KMS-11 (cell line): ENCODE data around the gene DNAJC24.

ENCODE experiments used
- H2AFZ ChIP-seq: fragments of 200-600 bp; sonication (generic); 2 replicates; pipeline ENCODE4 v1.6.1; 2016; ENCODE audit warnings: antibody characterized with exemption, mixed run types, low read depth
- H3K27ac ChIP-seq: fragments of 200-600 bp; sonication (generic); 2 replicates; pipeline ENCODE4 v1.6.1; 2016; ENCODE audit warnings: mild to moderate bottlenecking, mixed run types
- H3K27me3 ChIP-seq: fragments of 200-600 bp; sonication (generic); 2 replicates; pipeline ENCODE4 v1.6.1; 2017; ENCODE audit warnings: mild to moderate bottlenecking, low read depth, mixed run types, moderate library complexity; ENCODE audit not compliant: insufficient read depth
- H3K36me3 ChIP-seq: fragments of 200-600 bp; sonication (generic); 2 replicates; pipeline ENCODE4 v1.6.1; 2017; ENCODE audit warnings: mild to moderate bottlenecking, mixed run types; ENCODE audit not compliant: insufficient read depth
- H3K4me1 ChIP-seq: fragments of 200-600 bp; sonication (generic); 2 replicates; pipeline ENCODE4 v1.6.1; 2016; ENCODE audit warnings: mild to moderate bottlenecking, low read depth, mixed run types; ENCODE audit not compliant: poor library complexity, severe bottlenecking
- H3K4me2 ChIP-seq: fragments of 200-600 bp; sonication (generic); 2 replicates; pipeline ENCODE4 v1.7.0; 2016; ENCODE audit warnings: mild to moderate bottlenecking, mixed run types
- H3K4me3 ChIP-seq: fragments of 200-600 bp; sonication (generic); IDR thresholded peaks from 2 replicates; pipeline ENCODE4 v1.6.1; 2017; ENCODE audit warnings: low read depth, low read length, mixed read lengths; ENCODE audit not compliant: insufficient read depth
- H3K79me2 ChIP-seq: fragments of 200-600 bp; sonication (generic); 2 replicates; pipeline ENCODE4 v1.6.1; 2016; ENCODE audit warnings: low read depth, mixed run types; ENCODE audit not compliant: insufficient read depth
- H3K9ac ChIP-seq: fragments of 200-600 bp; sonication (generic); 2 replicates; pipeline ENCODE4 v1.6.1; 2016; ENCODE audit warnings: mild to moderate bottlenecking, mixed run types
- H4K20me1 ChIP-seq: fragments of 200-600 bp; sonication (generic); 2 replicates; pipeline ENCODE4 v1.6.1; 2016; ENCODE audit warnings: mild to moderate bottlenecking, mixed run types; ENCODE audit not compliant: insufficient read depth
- CTCF ChIP-seq: fragments of 200-600 bp; sonication (generic); conservative IDR thresholded peaks from 2 replicates; pipeline ENCODE4 v1.6.1; 2017; ENCODE audit warnings: low read depth, mild to moderate bottlenecking, antibody characterized with exemption, low read length, moderate library complexity, mixed read lengths

DNAJC24 gene

GRCh38 chr11:31326470-31327148, 43.1 kb upstream of the DNAJC24 start:
- no peaks in the 10 kb centered on the region for H3K79me2 ChIP-seq
- no peaks in the 10 kb centered on the region for H3K36me3 ChIP-seq
- H3K4me3 ChIP-seq, result no peak overlapping the region
- no peak overlapping the region for H2AFZ ChIP-seq
- H3K9ac ChIP-seq, result no peak overlapping the region
- H3K27ac ChIP-seq, result no peak overlapping the region
- H3K4me1 ChIP-seq, result no peaks in the 10 kb centered on the region
- H4K20me1 ChIP-seq, result no peaks in the 10 kb centered on the region
- no peaks in the 10 kb centered on the region for H3K27me3 ChIP-seq
- H3K4me2 ChIP-seq, result no peak overlapping the region
- TF ChIP-seq CTCF, result no peak

- Histone ChIP-seq H3K9ac (no peak overlapping the region), H3K79me2 (no peaks in the 10 kb centered on the region), H3K27me3 (no peaks in the 10 kb centered on the region), H2AFZ (no peak overlapping the region), H3K4me3 (no peak overlapping the region), H4K20me1 (no peaks in the 10 kb centered on the region), H3K4me1 (no peaks in the 10 kb centered on the region), H3K4me2 (no peak overlapping the region), H3K27ac (no peak overlapping the region), H3K36me3 (no peaks in the 10 kb centered on the region)
- no peak for TF ChIP-seq CTCF
These were observed 42.2 kb upstream of the DNAJC24 start for GRCh38 chr11:31327417-31327816.

- no peak for TF ChIP-seq CTCF
- H3K79me2 ChIP-seq, result no peaks in the 10 kb centered on the region
- no peak overlapping the region for H3K4me3 ChIP-seq
- H4K20me1 ChIP-seq, result no peaks in the 10 kb centered on the region
- H2AFZ ChIP-seq, result no peak overlapping the region
- no peaks in the 10 kb centered on the region for H3K27me3 ChIP-seq
- H3K9ac ChIP-seq, result no peak overlapping the region
- no peak overlapping the region for H3K27ac ChIP-seq
- H3K4me2 ChIP-seq, result no peak overlapping the region
- H3K4me1 ChIP-seq, result no peaks in the 10 kb centered on the region
- H3K36me3 ChIP-seq, result no peaks in the 10 kb centered on the region
These were observed 41.0 kb upstream of the DNAJC24 start for GRCh38 chr11:31328697-31329096.

- no peak overlapping the region for H3K4me2 ChIP-seq
- TF ChIP-seq CTCF, result no peak
These were observed 31.9 kb upstream of the DNAJC24 start for GRCh38 chr11:31337806-31338205.

More at GRCh38 chr11:31337806-31338205, 31.9 kb upstream of the DNAJC24 start:
- Histone ChIP-seq H3K27ac (no peak overlapping the region), H3K4me1 (no peaks in the 10 kb centered on the region), H3K79me2 (no peaks in the 10 kb centered on the region), H4K20me1 (no peaks in the 10 kb centered on the region), H2AFZ (no peak overlapping the region), H3K4me3 (no peak overlapping the region), H3K36me3 (no peaks in the 10 kb centered on the region), H3K9ac (no peak overlapping the region), H3K27me3 (no peaks in the 10 kb centered on the region)
